Panc1 (cell line): ENCODE data around the gene GRID2. TPM values are rescaled to one million over a fixed set of nuclear protein-coding genes. Genes with fewer than 3 reads are reported as not detected.

Experiments
- ATAC-seq: fragments of 200-7000 bp; cut with Tn5 transposase; 2 replicates; pipeline ENCODE4 v1.9.1; 2020; ENCODE audit warnings: mild to moderate bottlenecking, moderate library complexity
- BruUV-seq: library from RNA; stranded (reverse); fragments of 400-500 nt; replicated peaks from 2 replicates; lab custom pipeline; 2021; lab: Mats Ljungman, UMichigan
- CTCF ChIA-PET: fragments of 300-600 bp; sonication (Branson Sonifier 250); formaldehyde crosslinking; loops from one replicate; lab custom pipeline; 2022; ENCODE audit warnings: antibody characterized with exemption; lab: Charles Lee
- POLR2A ChIA-PET: fragments of 300-600 bp; sonication (Branson Sonifier 250); formaldehyde crosslinking; loops from one replicate; lab custom pipeline; 2022; ENCODE audit warnings: antibody characterized with exemption; lab: Charles Lee
- DNase-seq: peaks from one replicate; pipeline ENCODE4 v3.0.0-alpha.2; 2010; ENCODE audit warnings: low read depth, low spot score
- H3K27ac ChIP-seq: 2 replicates; pipeline ENCODE4 v1.5.1; 2011; ENCODE audit warnings: mild to moderate bottlenecking, low read length, inconsistent platforms
- H3K27me3 ChIP-seq: fragments of 200-500 bp; sonication (Bioruptor generic); 2 replicates; pipeline ENCODE4 v1.6.0; 2014; ENCODE audit warnings: low read length, inconsistent platforms; ENCODE audit not compliant: control insufficient read depth, insufficient read depth
- H3K36me3 ChIP-seq: fragments of 200-500 bp; sonication (Bioruptor generic); 2 replicates; pipeline ENCODE4 v1.5.1; 2014; ENCODE audit warnings: inconsistent platforms, mild to moderate bottlenecking, low read length, moderate library complexity; ENCODE audit not compliant: control insufficient read depth, insufficient read depth
- H3K4me1 ChIP-seq: 2 replicates; pipeline ENCODE4 v1.5.1; 2011; ENCODE audit warnings: inconsistent platforms, mild to moderate bottlenecking, low read length, moderate library complexity; ENCODE audit not compliant: control insufficient read depth, insufficient read depth
- H3K4me3 ChIP-seq, 2 experiments: 2 replicates each; pipeline ENCODE4 v1.5.1; 2011 to 2012; ENCODE audit warnings: low read depth in 2 of 2, low read length in 2 of 2, mild to moderate bottlenecking in 2 of 2, inconsistent platforms in 1 of 2, moderate library complexity in 1 of 2
- H3K9me3 ChIP-seq: fragments of 200-500 bp; sonication (Bioruptor generic); 2 replicates; pipeline ENCODE4 v1.5.1; 2014; ENCODE audit warnings: low read depth, mild to moderate bottlenecking, inconsistent platforms, low read length, moderate library complexity; ENCODE audit not compliant: control insufficient read depth, insufficient read depth
- POLR2AphosphoS5 ChIP-seq: IDR thresholded peaks from 2 replicates; pipeline ENCODE4 v1.6.1; 2012; ENCODE audit warnings: mild to moderate bottlenecking, low read depth, low read length, moderate library complexity
- SIN3A ChIP-seq: IDR thresholded peaks from 2 replicates; pipeline ENCODE4 v1.6.1; 2012; ENCODE audit warnings: low read depth, mild to moderate bottlenecking, low read length, moderate library complexity, borderline replicate concordance; ENCODE audit not compliant: insufficient read depth
- TCF7L2 ChIP-seq: IDR thresholded peaks from 2 replicates; pipeline ENCODE4 v1.6.1; 2011; ENCODE audit warnings: mild to moderate bottlenecking, low read depth, low read length, inconsistent platforms
- in situ Hi-C: cut with HindIII; loops from 2 replicates; pipeline ENCODE4 v1.10.0; 2016; ENCODE audit warnings: low sequenced_read_pairs, low pct_unique_long_range_greater_than_20kb
- intact Hi-C: fragments of 100-400 bp; cut with micrococcal nuclease; formaldehyde crosslinking; loops from one replicate; pipeline ENCODE4 v1.10.0; 2022; ENCODE audit not compliant: unreplicated experiment
- total RNA-seq: library from RNA; stranded (reverse); gene quantifications from one replicate; pipeline ENCODE4 v1.2.1, GENCODE V29; 2021; ENCODE audit not compliant: unreplicated experiment
- TF ChIP-seq, protein P1 (sequence below): fragments of 450-650 bp; IDR thresholded peaks from 2 replicates; pipeline ENCODE4 v1.5.1; 2017; ENCODE audit warnings: mild to moderate bottlenecking
- TF ChIP-seq, protein P2 (sequence below), 2 experiments: IDR thresholded peaks; 2 replicates each; pipeline ENCODE4 v1.6.1; 2011 to 2012; ENCODE audit warnings: low read depth in 2 of 2, control low read depth in 1 of 2, low read length in 1 of 2, mild to moderate bottlenecking in 1 of 2, moderate library complexity in 1 of 2; ENCODE audit not compliant: insufficient read depth in 1 of 2

The GRID2 gene
- total RNA-seq, 1 experiment from 2014 or later = 0.08 TPM

DNA sequence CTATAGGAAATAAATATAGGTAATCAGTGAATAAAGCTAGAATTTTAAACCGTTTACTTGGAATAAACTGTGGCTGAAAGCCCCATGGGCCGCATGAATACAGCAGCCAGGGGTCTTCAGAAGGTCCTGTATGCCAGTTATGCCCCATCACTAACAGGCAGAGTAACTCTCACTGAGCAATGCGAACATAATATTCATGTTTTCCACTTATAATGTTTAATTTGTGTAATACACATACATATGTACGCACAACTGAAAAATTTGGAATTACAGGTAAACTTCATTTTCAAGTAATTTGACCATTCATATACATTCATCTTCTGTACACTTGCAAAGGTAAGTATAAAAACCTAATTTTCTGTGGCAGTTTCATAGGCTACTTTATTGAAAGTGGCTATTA is 998.5 kb downstream of the GRID2 start:
- POLR2A ChIA-PET = no interaction called here
- BruUV-seq = no TSS peak
- Histone ChIP-seq H3K4me3 (no peak overlapping the region), H3K36me3 (no peaks in the 10 kb centered on the region), H3K9me3 (no peaks in the 10 kb centered on the region), H3K4me1 (no peaks in the 10 kb centered on the region), H3K27ac (no peak overlapping the region), H3K27me3 (no peaks in the 10 kb centered on the region)
- CTCF ChIA-PET = no interaction called here
- intact Hi-C loops = no loop called here
- in situ Hi-C loops = no loop called here
- ATAC-seq = no peak
- TF ChIP-seq, protein P1, sequence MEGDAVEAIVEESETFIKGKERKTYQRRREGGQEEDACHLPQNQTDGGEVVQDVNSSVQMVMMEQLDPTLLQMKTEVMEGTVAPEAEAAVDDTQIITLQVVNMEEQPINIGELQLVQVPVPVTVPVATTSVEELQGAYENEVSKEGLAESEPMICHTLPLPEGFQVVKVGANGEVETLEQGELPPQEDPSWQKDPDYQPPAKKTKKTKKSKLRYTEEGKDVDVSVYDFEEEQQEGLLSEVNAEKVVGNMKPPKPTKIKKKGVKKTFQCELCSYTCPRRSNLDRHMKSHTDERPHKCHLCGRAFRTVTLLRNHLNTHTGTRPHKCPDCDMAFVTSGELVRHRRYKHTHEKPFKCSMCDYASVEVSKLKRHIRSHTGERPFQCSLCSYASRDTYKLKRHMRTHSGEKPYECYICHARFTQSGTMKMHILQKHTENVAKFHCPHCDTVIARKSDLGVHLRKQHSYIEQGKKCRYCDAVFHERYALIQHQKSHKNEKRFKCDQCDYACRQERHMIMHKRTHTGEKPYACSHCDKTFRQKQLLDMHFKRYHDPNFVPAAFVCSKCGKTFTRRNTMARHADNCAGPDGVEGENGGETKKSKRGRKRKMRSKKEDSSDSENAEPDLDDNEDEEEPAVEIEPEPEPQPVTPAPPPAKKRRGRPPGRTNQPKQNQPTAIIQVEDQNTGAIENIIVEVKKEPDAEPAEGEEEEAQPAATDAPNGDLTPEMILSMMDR = no peak
- TF ChIP-seq, protein P2, sequence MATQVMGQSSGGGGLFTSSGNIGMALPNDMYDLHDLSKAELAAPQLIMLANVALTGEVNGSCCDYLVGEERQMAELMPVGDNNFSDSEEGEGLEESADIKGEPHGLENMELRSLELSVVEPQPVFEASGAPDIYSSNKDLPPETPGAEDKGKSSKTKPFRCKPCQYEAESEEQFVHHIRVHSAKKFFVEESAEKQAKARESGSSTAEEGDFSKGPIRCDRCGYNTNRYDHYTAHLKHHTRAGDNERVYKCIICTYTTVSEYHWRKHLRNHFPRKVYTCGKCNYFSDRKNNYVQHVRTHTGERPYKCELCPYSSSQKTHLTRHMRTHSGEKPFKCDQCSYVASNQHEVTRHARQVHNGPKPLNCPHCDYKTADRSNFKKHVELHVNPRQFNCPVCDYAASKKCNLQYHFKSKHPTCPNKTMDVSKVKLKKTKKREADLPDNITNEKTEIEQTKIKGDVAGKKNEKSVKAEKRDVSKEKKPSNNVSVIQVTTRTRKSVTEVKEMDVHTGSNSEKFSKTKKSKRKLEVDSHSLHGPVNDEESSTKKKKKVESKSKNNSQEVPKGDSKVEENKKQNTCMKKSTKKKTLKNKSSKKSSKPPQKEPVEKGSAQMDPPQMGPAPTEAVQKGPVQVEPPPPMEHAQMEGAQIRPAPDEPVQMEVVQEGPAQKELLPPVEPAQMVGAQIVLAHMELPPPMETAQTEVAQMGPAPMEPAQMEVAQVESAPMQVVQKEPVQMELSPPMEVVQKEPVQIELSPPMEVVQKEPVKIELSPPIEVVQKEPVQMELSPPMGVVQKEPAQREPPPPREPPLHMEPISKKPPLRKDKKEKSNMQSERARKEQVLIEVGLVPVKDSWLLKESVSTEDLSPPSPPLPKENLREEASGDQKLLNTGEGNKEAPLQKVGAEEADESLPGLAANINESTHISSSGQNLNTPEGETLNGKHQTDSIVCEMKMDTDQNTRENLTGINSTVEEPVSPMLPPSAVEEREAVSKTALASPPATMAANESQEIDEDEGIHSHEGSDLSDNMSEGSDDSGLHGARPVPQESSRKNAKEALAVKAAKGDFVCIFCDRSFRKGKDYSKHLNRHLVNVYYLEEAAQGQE (IDR thresholded peaks at IDR 0.05; ENCODE audit: insufficient read depth in 1 of 2, low read depth in 2 of 2, low read length in 1 of 2) = no peak
- TF ChIP-seq POLR2AphosphoS5 (no peak), TCF7L2 (no peak), SIN3A (no peak)
- no peak for DNase-seq

DNA sequence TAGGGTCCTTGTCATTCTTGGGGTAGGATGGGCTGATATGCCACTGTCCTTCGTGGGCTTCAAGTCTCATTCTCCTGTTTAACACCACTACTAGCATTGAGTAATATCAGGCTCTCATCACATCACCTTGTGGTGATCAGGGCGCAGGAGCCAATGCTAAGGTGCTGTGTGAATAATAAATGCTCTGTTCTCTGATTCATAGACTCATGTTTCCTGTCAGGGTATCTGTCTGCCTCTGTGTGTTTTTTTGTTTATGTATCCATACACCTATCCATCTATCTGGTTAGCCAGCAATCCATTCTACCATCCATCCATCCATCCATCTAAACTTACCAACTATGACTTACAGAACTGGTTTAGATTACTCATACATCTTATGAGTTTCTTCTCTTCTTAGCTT is 999.7 kb downstream of the GRID2 start:
- Histone ChIP-seq H3K36me3 (no peaks in the 10 kb centered on the region), H3K27me3 (no peaks in the 10 kb centered on the region), H3K27ac (no peak overlapping the region), H3K9me3 (no peaks in the 10 kb centered on the region), H3K4me3 (no peak overlapping the region), H3K4me1 (no peaks in the 10 kb centered on the region)
- ATAC-seq = no peak
- no peak for DNase-seq
- POLR2A ChIA-PET = no interaction called here
- TF ChIP-seq, protein P2 (IDR thresholded peaks at IDR 0.05; ENCODE audit: insufficient read depth in 1 of 2, low read depth in 2 of 2, low read length in 1 of 2) = no peak
- no peak for TF ChIP-seq POLR2AphosphoS5
- intact Hi-C loops (no loop called here), in situ Hi-C loops (no loop called here)
- CTCF ChIA-PET = no interaction called here
- BruUV-seq = no TSS peak
